GM19025 (cell line): ENCODE data around the gene SSTR3.
"Not testable (repeated sequence)": the region's sequence is repeated elsewhere in the genome, so short reads cannot be mapped to it uniquely, and the experiment has no call there.

Source experiments
- ATAC-seq: cut with Tn5 transposase; IDR thresholded peaks from one replicate; pipeline ENCODE4 v1.9.1; 2021; ENCODE audit warnings: mild to moderate bottlenecking, low read depth, moderate library complexity; ENCODE audit not compliant: unreplicated experiment

Gene SSTR3

DNA sequence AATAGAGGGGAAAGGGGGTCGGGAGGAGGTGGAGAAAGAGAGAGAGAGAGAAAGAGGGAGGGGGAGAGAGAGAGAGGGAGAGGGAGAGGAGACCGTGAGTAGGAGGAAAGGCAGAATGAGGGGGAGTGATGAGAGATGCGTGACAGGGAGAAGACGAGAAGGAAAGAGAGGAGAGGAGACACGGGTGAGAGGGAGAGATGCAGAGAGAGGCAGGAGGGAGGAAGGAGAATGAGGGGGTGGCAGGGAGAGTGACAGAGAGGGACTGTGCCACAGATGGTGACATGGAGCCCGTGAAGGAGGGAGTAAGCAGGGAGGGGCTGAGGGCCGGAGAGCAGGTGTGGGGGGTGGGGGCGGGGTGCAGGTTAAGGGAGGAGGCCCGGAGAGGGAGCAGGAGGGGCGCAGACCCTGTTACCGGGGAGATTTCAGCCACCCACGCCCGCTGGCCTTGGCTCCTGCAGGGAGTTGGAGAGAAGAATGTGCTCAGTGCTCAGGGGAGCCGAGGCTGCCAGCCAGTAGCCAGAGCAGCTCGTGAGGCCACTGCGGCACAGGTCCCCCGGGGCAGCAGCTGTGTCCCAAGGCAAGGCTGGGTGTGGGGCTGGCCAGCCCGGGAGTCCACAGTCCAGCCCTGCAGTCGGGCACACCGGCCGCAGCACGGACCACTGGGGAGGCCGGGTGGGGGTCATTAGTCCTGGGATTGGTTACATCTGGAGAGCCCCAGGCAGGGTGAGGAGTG is at the start of gene SSTR3:
TSS of gene SSTR3 (minus strand) at position 304 of the 733 bp plus-strand sequence. CDS start 4,674 bp downstream, outside the sequence.
- no peak for ATAC-seq

DNA sequence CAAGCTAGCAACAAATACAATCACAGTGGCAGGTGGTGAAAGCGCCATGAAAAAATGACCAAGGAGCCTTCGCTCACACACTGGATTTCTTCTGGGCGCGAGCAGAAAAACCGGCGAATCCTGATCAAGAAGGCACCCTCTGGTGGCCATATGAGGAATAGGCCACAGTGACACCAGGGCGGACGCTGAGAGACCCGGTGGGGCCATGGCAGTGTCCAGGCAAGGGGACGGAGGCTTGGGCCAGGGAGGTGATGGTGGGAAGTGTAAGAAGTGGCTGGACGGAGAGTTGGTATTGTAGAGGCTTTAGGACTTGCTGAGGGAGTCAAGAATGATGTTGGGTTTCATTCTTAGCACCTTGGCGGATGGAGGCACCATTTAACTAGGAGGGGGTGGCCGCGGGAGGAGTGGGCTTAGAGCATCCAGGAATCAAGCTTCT is 48.6 kb upstream of the SSTR3 start:
- ATAC-seq, result no peak

DNA sequence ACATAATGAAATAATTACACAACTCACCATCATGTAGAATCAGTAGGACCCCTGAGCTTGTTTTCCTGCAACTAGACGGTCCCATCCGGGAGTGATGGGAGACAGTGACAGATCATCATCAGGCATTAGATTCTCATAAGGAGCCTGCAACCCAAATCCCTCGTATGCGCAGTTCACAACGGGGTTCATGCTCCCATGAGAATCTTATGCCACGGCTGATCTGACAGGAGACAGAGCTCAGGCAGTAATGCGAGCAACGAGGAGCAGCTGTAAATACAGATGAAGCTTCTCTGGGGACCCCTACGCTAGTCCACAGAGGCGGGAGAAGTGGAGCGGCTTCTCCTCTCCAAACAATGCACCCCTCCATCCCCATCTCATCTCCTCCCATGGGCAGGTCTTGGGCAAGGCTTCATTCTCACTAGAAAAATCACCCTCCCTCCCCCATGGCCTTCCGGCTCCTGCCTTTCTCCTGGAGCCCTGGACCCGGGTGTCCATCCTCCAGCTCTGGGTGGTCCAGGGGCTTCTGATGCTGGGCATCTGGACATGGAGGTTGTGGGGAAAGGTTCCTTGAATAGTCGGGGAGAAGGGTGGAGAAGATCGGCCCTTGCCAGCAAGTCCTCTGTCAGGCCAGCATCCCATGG is 48.0 kb upstream of the SSTR3 start:
- ATAC-seq, result no peak

DNA sequence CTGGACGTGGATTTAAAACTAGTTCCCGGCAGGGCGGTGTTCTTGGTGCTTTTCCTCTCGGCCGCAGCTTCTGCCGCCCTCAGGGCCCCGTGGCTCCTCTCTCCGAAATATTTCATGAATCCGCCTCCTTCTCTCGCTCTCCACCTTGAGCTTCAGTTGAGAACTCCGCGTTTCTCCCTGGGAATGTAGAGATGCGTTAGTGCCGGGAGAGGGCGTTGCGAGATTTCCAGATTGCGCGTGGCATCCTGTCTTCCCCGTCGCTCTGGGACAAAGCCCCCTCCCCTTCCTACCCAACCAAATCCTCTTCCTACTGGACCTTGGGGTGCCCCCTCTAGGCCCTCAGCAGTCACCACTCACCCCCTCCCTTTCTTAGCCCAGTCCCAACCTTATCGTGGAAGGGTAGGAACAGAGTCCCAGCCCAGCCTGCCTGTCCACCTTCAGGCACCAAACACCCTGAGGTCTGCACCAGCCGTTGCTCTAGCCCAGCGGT is 47.3 kb upstream of the SSTR3 start:
- no peak for ATAC-seq

DNA sequence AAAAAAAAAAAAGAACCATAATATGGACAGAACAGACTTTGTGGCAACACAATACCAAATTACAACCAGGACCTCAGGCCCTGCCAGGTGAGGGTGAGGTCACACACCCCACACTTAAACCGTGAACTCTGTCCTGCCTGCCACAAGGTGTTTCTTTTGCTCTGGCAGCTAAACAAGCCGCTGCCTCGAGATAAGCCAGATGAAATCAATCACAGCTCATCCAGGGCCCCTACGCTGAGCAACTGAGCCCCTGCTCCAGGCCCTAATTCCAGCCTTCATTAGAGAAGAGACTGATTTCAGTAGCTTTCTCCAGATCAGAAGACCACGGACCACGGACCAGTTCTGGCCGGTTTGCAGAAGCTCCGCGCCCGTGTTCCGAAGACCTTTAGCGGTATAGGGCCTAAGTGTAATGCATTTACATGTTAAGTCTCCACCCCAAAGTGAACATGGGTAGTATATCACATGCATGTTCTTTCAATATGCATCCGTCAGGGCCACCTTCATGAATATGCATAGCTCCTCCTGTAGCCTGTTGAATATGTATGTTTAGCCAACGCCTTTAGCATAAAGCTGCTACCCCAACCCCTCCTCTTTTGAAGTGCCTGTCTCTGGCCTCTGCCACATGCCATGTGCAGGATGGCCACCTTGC is 46.6 kb upstream of the SSTR3 start:
- ATAC-seq, result no peak

DNA sequence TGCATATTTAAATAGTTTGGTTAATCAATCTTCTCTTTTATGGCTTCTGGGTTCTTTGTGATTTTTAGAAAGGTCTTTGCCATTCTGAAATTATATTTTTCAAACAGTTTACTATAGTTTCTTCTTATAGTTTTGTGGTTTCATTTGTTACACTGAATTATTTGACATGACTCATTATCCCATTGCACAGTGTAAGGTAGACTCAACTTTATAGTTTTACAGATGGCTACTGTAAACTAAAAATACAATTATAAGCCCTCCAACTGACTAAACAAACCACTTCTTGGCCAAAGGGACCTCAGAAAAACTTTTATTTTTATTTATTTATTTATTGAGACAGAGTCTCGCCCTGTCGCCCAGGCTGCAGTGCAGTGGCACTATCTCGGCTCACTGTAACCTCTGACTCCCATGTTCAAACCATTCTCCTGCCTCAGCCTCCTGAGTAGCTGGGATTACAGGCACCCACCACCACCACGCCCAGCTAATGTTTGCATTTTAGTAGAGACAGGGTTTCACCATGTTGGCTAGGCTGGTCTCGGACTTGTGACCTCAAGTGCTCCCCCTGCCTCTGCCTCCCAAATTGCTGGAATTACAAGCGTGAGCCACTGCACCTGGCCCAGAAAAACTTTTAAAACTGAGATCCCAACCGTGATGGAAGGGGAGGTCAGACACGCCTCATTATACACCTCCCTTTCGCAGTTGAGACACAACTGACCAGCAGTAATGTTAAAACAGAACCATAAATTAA is 45.9 kb upstream of the SSTR3 start:
- ATAC-seq, result no peak

DNA sequence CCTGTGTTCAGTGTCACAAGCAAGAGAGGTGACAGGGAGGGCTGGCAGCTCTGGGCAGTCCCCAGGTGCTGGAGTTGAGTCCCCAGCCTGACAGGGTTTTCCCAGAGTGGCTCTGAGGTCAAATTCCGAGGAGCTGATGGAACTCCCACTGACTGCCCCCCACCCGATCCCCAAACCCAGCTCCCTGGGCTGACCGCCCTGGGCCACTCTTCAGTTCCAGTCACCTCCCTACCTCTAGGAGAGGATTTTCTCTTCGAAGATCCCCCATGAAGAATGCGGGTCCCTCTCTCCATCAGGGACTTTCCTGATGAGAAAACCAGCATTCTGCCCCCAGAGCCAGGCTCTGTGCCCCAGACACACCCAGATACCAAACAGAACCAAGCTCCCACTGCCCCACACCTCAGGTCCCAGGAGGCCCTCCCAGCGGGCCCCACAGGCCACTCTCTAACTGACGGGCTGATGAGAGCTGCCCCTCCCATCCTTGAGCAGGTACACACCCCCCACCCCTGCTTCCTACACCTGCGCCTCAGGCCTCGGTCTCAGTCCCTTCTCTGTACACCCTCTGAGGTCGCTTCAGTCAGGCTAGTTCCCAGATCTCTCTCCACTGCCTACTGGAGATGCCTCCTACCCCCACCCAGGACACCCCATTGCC is 43.9 kb upstream of the SSTR3 start:
- no peak for ATAC-seq

DNA sequence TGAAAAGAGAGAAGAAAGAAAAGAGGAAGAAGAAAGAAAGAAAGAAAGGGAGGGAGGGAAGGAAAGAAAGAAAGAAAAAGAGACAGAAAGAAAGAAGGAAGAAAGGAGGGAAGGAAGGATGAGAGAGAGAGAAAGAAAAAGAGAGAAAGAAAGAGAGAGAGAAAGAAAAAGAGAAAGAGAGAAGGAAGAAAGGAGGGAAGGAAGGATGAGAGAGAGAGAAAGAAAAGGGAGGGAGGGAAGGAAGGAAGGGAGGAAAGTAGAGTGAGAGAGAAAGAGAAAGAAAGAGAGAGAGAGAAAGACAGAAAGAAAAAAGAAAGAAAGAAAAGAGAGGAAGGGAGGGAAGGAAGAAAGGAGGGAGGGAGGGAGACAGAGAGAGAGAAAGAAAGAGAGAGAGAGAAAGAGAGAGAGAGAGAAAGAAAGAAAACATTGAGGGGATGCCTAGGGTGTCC is 43.3 kb upstream of the SSTR3 start:
- ATAC-seq, result no peak

DNA sequence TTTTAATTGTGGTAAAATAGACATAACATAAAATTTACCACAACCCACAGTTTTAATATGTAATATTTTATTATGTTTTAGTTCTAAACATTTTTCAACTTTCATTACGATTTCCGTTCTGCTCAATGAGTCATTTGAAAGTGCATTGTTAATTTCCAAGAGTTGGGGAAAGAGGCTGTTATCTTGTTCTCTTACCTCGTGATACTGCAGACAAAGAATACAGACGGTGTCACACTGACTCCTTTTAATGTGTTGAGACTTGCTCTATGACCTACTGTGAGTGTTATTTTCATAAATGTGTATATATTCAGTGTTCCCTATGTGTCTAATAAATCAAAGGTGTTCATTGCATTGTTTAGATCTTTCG is 42.6 kb upstream of the SSTR3 start:
- no peak for ATAC-seq

DNA sequence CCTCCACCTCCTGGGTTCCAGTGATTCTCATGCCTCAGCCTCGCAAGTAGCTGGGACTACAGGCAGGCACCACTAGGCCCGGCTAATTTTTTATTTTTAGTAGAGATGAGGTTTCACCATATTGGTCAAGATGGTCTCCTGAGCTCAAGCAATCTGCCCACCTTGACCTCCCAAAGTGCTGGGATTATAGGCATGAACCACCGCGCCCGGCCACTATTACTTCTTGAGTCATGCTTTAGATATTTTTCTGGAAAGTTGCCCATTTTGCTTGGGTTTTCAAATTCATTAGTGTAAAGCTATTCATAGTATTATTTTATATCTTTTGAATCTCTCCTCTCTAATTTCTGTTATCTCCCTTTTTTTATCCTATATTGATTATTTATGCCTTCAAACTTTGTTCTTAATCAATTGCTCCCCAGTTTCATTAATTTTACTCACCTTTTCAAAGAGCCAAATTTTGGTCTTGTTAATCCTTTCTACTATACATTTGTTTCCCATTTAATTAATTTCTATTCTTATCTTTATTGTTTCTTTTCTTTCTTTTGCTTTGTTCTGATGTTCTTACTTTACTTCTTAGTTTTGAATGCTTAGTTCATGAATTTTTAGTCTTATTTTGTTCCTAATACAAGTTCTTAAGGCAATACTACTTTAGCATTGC is 42.1 kb upstream of the SSTR3 start:
- no peak for ATAC-seq

DNA sequence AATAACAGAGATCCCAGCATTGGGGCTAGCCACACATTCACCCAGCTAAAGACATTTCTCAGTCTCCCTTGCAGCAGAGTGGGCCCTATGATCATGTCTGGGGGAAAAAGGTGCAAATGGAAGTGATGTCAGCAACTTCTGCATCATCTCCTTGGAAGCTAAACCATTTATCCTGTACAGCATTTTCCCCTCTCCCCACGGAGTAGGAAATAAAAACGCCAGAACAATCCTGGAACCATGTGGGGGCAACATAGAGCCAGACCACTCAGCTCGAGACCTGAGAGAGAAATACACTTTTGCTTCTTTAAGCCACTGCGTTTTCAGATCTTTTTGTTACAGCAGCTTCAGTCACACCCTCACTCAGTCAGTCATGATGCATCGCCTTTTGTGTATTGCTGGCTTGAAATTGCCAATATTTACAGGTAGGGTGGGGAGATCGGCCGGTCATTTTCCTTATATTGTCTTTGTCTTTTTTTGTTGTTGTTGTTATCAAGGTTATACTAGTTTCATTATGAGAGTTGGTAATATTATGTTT is 40.9 kb upstream of the SSTR3 start:
- ATAC-seq, result no peak

DNA sequence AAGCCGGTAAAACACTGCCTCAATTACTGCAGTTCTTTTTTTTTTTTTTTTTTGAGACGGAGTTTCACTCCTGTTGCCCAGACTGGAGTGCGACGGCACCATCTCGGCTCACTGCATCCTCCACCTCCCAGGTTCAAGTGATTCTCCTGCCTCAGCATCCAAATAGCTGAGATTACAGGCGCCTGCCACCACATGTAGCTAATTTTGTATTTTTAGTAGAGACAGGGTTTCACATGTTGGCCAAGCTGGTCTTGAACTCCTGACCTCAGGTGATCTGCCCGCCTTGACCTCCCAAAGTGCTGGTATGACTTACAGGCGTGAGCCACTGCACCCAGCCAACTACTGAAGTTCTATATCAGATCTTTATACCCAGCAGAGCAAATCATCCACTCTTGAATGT is 39.6 kb upstream of the SSTR3 start:
- ATAC-seq, result not testable (repeated sequence)

DNA sequence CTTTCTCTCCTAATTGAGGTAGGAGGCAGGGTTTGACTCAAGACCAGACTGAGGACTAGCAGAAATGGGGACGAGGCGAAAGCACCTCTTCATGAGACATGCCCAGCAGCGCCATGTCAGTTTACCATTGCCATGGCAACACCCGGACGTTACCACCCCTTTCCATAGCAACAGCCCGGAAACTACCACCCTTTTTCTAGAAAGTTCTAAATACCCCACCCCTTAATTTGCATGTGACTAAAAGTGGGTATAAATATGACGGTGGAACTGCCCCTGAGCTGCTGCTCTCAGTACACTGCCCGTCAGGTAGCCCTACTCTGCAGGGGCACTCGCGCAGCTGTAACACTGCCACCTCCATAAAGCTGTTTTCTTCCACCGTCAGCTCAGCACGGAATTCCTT is 37.7 kb upstream of the SSTR3 start:
- no peak for ATAC-seq

DNA sequence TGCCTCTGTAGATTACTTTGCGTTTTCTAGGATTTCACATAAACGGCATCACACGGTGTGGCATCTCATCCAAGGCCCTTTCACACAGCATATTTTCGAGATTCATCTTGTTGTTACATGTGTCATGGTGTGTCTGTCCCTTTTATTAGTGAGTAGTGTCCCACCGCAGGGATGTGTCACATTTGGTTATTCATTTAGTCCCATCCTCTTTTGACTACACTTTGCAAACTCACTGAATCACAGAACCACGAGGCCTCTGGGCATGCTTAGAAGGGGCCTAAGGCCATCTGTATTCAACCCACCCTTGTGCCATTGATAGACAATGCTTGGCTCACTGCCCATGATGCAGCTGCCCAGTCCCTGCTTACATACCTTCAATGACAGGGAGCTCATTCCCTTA is 36.0 kb upstream of the SSTR3 start:
- no peak for ATAC-seq

DNA sequence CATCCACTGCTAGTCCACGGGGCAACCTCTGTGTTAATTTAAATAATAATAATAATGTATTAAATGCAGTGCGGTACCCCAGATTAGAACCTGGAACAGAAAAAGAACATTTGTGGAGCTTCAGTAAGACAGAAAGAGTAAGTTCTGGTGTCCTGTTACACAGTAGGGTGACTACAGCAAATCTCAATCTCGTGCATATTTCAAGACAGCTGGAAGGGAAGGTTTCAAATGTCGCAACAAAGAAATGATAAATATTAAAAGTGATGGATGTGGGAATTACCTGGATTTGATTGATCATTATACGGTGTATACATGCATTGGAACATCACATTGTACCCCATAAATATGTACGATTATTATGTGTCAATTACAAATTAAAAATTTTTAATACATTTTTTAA is 33.5 kb upstream of the SSTR3 start:
- ATAC-seq, result no peak

DNA sequence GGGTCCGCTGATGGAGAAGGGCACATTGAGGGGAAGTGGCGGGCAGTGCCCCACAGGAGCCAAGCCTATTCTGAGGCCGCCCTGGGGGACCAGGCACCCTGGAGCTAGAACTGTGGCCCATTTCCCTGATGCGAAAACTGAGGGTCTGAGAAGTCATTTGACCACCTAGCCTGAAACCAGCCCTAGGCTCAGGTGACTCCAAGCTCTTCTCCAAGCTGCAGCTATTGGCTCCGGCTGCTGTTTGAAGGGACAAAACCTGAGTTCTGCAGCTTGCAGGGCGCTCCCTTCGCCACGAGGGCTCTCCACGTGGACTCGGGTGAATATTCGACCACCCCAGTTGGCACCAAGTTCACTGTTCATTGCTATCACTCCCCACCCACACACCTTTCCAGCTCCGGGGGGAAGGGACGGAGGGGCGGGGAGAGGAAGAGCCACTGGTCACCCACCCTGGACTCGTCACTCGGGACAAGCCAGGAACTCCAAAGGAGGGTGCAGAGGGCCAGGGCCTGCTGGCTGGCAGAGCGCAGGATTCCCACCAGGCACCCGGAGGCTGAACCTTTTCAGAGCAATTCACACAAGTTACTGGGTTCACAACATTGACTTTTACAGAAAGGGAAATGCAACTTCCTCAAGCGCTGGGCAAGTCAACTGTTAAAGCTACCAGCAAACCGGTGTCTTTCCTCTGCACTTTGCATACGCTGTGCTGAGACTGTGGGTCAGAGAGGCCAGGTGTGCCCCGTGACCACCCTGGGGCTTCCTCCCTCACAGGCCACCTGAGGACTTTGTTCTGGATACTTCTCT is 32.8 kb upstream of the SSTR3 start:
- no peak for ATAC-seq

DNA sequence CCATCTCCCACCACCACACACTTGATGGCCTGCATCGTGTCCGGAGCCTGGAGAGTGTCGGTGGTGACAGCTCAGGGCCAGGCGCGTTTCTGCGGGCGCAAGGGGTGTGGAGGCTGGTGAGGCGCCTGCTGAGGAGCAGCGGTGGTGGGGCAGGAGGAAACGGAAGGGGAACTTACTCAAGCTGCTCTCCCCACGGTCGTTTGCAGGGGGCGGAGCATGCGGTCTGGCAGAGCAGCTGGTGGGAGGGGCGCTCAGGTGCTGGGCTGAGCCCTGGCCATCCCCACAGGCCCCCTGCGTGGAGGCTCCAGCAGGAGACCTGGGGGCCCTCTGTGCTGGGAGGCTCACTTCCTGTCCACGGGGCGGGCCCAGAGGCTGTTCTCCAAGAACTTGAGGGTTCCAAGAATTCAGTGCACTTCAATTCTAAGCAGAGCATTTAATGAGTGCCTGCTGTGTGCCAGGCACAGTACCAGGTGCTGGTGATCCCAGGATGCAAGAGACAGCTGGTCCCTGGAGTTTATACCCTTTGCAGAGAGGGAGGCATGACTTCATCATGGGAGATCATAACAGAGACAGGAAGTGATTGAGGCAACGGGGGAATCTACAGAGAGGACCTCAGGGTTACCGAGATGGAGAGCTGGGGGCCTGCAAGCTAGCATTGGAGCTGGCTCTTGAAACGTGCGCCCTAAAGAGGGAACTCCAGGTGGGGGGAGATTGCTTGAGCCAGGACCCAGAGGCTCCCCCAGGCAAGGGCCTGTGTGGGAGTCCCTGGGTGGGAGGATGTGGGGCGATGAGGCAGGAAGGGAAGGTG is 32.0 kb upstream of the SSTR3 start, which contains the start of gene RAC2:
TSS of gene RAC2 (minus strand) at position 156 of the 808 bp plus-strand sequence. CDS start at position 35, 121 bp downstream.
- ATAC-seq, result peak; percentile 35
